Measurements from ENCODE around the gene HOXD4.

The HOXD4 gene

DNA sequence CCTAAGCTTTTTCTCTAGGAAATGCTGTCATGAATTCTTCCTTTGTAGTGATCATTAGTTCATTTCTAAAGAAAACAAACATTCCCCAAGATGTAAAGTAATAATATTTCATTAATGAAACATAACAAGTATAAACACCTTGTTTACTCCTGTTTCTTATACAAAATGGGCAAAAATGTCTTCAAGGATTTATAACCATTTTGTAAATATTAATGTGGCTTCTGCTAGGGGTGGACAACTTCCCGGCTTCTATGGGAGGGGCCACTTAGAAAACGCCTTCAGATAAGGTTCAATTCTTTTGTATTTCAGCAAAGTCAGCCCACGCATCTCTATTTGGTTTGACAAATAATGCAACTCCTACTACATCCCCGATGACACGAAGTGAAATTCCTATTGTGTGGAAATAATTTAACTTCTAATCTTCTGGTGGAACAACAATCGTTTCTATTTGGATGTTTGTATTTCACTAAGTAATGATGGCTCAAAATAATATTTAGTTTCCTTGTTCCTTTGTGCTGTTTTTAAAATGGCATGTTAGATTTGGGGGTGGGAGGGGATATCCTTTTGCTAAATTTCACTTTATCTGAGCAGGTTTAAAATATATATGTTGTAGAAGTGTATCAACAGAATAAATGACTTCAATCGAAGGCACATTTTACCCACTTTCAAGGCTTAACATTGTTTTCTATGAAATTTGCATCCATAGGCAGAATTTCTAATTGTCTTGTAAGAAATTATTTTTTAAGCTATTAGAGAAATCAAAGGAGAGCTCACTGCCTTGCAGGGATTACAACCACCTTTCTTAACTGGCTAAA is 22.4 kb downstream of the HOXD4 start:
- Histone ChIP-seq H3K4me1 (ENCODE audit: control insufficient read depth, low read depth, low read length) (peaks cover 24% of the 10 kb centered on the region), H3K27ac (ENCODE audit: low read length) (no peak overlapping the region)

DNA sequence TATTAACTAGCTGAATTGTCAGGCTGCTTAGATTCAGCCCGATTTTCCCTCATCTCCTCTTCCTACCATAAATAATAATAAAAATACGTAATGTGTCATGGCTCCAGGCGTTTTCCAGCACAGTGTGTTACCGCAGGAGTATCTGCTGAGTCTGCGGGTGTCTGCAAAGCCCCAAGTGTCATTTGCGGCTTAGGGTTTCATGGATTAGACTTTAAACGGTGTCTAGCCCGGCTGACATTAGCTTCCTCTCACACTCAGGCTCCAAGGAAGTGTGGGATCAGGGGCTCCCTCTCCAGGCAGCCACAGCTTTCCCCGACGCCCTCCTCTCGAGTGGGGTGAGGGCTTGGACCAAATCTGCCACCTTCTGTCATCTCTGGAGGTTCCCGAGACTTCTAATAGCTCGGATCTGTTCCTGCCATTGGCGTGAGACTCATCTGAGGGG is 23.1 kb downstream of the HOXD4 start:
- no peak overlapping the region for H3K27ac ChIP-seq (ENCODE audit: low read length)
- H3K27me3 ChIP-seq (ENCODE audit: control insufficient read depth, insufficient read depth, low read length) = peaks cover 100% of the 10 kb centered on the region
- H3K36me3 ChIP-seq (ENCODE audit: control insufficient read depth, low read depth, low read length) = no peaks in the 10 kb centered on the region
- peak overlapping the region; percentile 42 for H3K4me3 ChIP-seq (ENCODE audit: low read length)
- no peaks in the 10 kb centered on the region for H3K9me3 ChIP-seq (ENCODE audit: control insufficient read depth, low read depth, low read length)
- H3K4me1 ChIP-seq (ENCODE audit: control insufficient read depth, low read depth, low read length) = peaks cover 24% of the 10 kb centered on the region
- H3K9ac ChIP-seq (ENCODE audit: low read length) = no peak overlapping the region

More for the DNA sequence above, 22.4 kb downstream of the HOXD4 start:
- H3K9me3 ChIP-seq (ENCODE audit: control insufficient read depth, low read depth, low read length) = no peaks in the 10 kb centered on the region
- peaks cover 100% of the 10 kb centered on the region for H3K27me3 ChIP-seq (ENCODE audit: control insufficient read depth, insufficient read depth, low read length)
- H3K9ac ChIP-seq (ENCODE audit: low read length) = no peak overlapping the region
- H3K36me3 ChIP-seq (ENCODE audit: control insufficient read depth, low read depth, low read length) = no peaks in the 10 kb centered on the region
- H3K4me3 ChIP-seq (ENCODE audit: low read length) = no peak overlapping the region

GRCh38 chr2:176174824-176175708 is 23.7 kb downstream of the HOXD4 start:
- Histone ChIP-seq H3K27me3 (ENCODE audit: control insufficient read depth, insufficient read depth, low read length) (peaks cover 100% of the 10 kb centered on the region), H3K36me3 (ENCODE audit: control insufficient read depth, low read depth, low read length) (no peaks in the 10 kb centered on the region), H3K4me3 (ENCODE audit: low read length) (peak overlapping the region; percentile 42), H3K27ac (ENCODE audit: low read length) (no peak overlapping the region), H3K4me1 (ENCODE audit: control insufficient read depth, low read depth, low read length) (peaks cover 24% of the 10 kb centered on the region), H3K9me3 (ENCODE audit: control insufficient read depth, low read depth, low read length) (no peaks in the 10 kb centered on the region), H3K9ac (ENCODE audit: low read length) (no peak overlapping the region)

GRCh38 chr2:176175709-176176607 is 24.6 kb downstream of the HOXD4 start:
- Histone ChIP-seq H3K9ac (ENCODE audit: low read length) (no peak overlapping the region), H3K4me3 (ENCODE audit: low read length) (peak overlapping the region; percentile 42), H3K36me3 (ENCODE audit: control insufficient read depth, low read depth, low read length) (no peaks in the 10 kb centered on the region), H3K27ac (ENCODE audit: low read length) (no peak overlapping the region), H3K9me3 (ENCODE audit: control insufficient read depth, low read depth, low read length) (no peaks in the 10 kb centered on the region), H3K4me1 (ENCODE audit: control insufficient read depth, low read depth, low read length) (peaks cover 24% of the 10 kb centered on the region), H3K27me3 (ENCODE audit: control insufficient read depth, insufficient read depth, low read length) (peaks cover 100% of the 10 kb centered on the region)

- Histone ChIP-seq H3K4me1 (ENCODE audit: control insufficient read depth, low read depth, low read length) (peaks cover 24% of the 10 kb centered on the region), H3K36me3 (ENCODE audit: control insufficient read depth, low read depth, low read length) (no peaks in the 10 kb centered on the region), H3K9me3 (ENCODE audit: control insufficient read depth, low read depth, low read length) (no peaks in the 10 kb centered on the region), H3K4me3 (ENCODE audit: low read length) (peak overlapping the region; percentile 45), H3K27ac (ENCODE audit: low read length) (no peak overlapping the region), H3K9ac (ENCODE audit: low read length) (no peak overlapping the region), H3K27me3 (ENCODE audit: control insufficient read depth, insufficient read depth, low read length) (peaks cover 100% of the 10 kb centered on the region)
These were observed 26.3 kb downstream of the HOXD4 start for GRCh38 chr2:176177580-176178037.

DNA sequence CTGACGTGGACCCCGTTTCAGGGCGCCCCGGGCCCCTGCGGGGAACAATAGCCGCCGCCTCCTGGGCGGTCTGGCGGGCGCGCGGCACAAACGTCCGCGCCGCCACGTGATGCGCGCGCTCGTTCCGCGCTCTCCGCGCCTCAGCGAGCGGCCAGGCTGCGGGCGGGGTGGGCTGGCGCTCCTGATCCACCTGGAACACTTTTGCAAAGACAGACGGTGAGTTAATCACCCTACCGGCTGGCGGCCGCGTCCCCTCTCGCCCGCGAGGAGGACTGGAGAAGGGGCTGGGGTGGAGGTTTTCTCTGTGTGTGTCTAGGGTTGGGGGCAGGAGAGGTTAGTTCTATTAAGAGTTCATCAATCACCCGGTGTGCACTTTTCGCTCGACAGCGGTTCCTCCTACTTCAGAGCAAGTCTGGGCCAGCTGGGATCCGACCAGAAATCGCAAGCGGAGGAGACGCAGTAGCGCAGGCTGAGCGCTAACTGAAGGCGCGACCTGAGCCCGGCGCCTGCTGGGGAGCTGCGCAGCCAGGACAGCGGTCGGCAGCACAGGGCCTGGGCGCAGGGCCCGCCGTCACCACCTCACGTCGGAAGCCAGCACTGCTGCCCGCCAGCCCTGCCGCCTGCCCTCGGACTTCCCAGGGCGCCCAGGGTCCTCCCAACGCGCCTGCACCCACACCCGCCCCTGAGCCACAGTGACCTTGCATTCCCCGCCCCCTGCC is 26.8 kb downstream of the HOXD4 start:
- Histone ChIP-seq H3K27ac (ENCODE audit: low read length) (no peak overlapping the region), H3K36me3 (ENCODE audit: control insufficient read depth, low read depth, low read length) (no peaks in the 10 kb centered on the region), H3K9ac (ENCODE audit: low read length) (no peak overlapping the region), H3K4me1 (ENCODE audit: control insufficient read depth, low read depth, low read length) (peaks cover 24% of the 10 kb centered on the region), H3K27me3 (ENCODE audit: control insufficient read depth, insufficient read depth, low read length) (peaks cover 100% of the 10 kb centered on the region), H3K9me3 (ENCODE audit: control insufficient read depth, low read depth, low read length) (no peaks in the 10 kb centered on the region), H3K4me3 (ENCODE audit: low read length) (peak overlapping the region; percentile 45)

DNA sequence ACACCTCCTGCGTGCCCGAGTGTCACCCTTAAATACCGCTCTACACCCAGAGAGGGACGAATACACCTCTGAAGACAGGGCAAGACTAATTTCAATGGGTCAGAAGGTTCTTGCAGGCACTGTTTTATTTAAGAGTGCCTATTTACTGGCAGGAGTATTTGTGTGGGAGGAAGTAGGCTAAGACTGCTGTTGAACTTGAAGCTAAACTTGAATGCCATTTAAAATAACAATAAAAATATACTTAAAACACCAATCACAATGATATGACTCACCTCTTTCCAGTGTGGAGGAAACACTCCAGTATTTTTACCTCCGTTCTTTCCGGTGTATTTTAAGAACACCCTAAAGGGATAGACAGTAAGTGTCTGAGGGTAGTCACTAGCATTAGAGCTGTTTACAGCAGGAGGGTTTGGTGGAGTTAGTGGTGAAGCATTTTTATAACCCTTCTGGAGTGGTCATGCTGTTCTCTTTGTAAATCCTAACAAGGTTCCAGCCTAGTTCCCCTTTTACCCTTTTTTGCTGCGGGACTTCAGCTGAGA is 27.5 kb downstream of the HOXD4 start:
- no peak overlapping the region for H3K27ac ChIP-seq (ENCODE audit: low read length)
- H3K9ac ChIP-seq (ENCODE audit: low read length) = no peak overlapping the region
- H3K36me3 ChIP-seq (ENCODE audit: control insufficient read depth, low read depth, low read length) = no peaks in the 10 kb centered on the region
- H3K4me1 ChIP-seq (ENCODE audit: control insufficient read depth, low read depth, low read length) = peaks cover 24% of the 10 kb centered on the region
- peaks cover 100% of the 10 kb centered on the region for H3K27me3 ChIP-seq (ENCODE audit: control insufficient read depth, insufficient read depth, low read length)
- H3K4me3 ChIP-seq (ENCODE audit: low read length) = no peak overlapping the region
- H3K9me3 ChIP-seq (ENCODE audit: control insufficient read depth, low read depth, low read length) = no peaks in the 10 kb centered on the region

- Histone ChIP-seq H3K4me3 (ENCODE audit: low read length) (no peak overlapping the region), H3K4me1 (ENCODE audit: control insufficient read depth, low read depth, low read length) (peaks cover 4% of the 10 kb centered on the region), H3K27me3 (ENCODE audit: control insufficient read depth, insufficient read depth, low read length) (peaks cover 100% of the 10 kb centered on the region)
These were observed 30.2 kb downstream of the HOXD4 start for GRCh38 chr2:176181551-176181950.

GRCh38 chr2:176182671-176183070 is 31.3 kb downstream of the HOXD4 start:
- Histone ChIP-seq H3K9ac (ENCODE audit: low read length) (no peak overlapping the region), H3K27me3 (ENCODE audit: control insufficient read depth, insufficient read depth, low read length) (peaks cover 100% of the 10 kb centered on the region), H3K4me3 (ENCODE audit: low read length) (no peak overlapping the region), H3K4me1 (ENCODE audit: control insufficient read depth, low read depth, low read length) (no peaks in the 10 kb centered on the region), H3K9me3 (ENCODE audit: control insufficient read depth, low read depth, low read length) (no peaks in the 10 kb centered on the region), H3K36me3 (ENCODE audit: control insufficient read depth, low read depth, low read length) (no peaks in the 10 kb centered on the region), H3K27ac (ENCODE audit: low read length) (no peak overlapping the region)

More at GRCh38 chr2:176181551-176181950, 30.2 kb downstream of the HOXD4 start:
- Histone ChIP-seq H3K9ac (ENCODE audit: low read length) (no peak overlapping the region), H3K27ac (ENCODE audit: low read length) (no peak overlapping the region), H3K36me3 (ENCODE audit: control insufficient read depth, low read depth, low read length) (no peaks in the 10 kb centered on the region), H3K9me3 (ENCODE audit: control insufficient read depth, low read depth, low read length) (no peaks in the 10 kb centered on the region)

GRCh38 chr2:176184749-176185148 is 33.4 kb downstream of the HOXD4 start:
- peaks cover 8% of the 10 kb centered on the region for H3K4me1 ChIP-seq (ENCODE audit: control insufficient read depth, low read depth, low read length)
- no peaks in the 10 kb centered on the region for H3K36me3 ChIP-seq (ENCODE audit: control insufficient read depth, low read depth, low read length)
- peaks cover 100% of the 10 kb centered on the region for H3K27me3 ChIP-seq (ENCODE audit: control insufficient read depth, insufficient read depth, low read length)
- no peak overlapping the region for H3K9ac ChIP-seq (ENCODE audit: low read length)
- H3K27ac ChIP-seq (ENCODE audit: low read length) = no peak overlapping the region
- H3K9me3 ChIP-seq (ENCODE audit: control insufficient read depth, low read depth, low read length) = no peaks in the 10 kb centered on the region
- no peak overlapping the region for H3K4me3 ChIP-seq (ENCODE audit: low read length)

Measured in iPS-18a (cell line).